Tibial artery (tissue), 4 donors: ENCODE measurements around the gene NR1I2.

Experiments used
- DNase-seq, 2 donors: peaks; one replicate each; pipeline ENCODE4 v3.0.0-alpha.2; 2019
- H3K27ac ChIP-seq, 2 donors: fragments of 200-600 bp; sonication (generic) in 1 of 2; 1 replicate in 1 of 2; 2 replicates in 1 of 2; pipeline ENCODE4 v1.5.1; 2018 to 2019; ENCODE audit warnings: mild to moderate bottlenecking in 1 of 2
- H3K27me3 ChIP-seq, 2 donors: fragments of 200-600 bp; sonication (generic) in 1 of 2; one replicate each; pipeline versions ENCODE4 v1.5.1 to v1.6.0; 2016 to 2019
- H3K36me3 ChIP-seq, 3 donors: fragments of 200-600 bp; sonication (generic) in 2 of 3; one replicate each; pipeline ENCODE4 v1.5.1; 2016 to 2019; ENCODE audit warnings: mild to moderate bottlenecking in 2 of 3
- H3K4me1 ChIP-seq, 4 donors: fragments of 200-600 bp; sonication (generic) in 2 of 4; 1 replicate in 3 of 4; 2 replicates in 1 of 4; pipeline ENCODE4 v1.5.1; 2016 to 2019
- H3K4me3 ChIP-seq, 2 donors: fragments of 200-600 bp; sonication (generic) in 1 of 2; 1 replicate in 1 of 2; 2 replicates in 1 of 2; pipeline ENCODE4 v1.5.1; 2018 to 2019; ENCODE audit warnings: mild to moderate bottlenecking in 2 of 2
- H3K9me3 ChIP-seq, 3 donors: fragments of 200-600 bp; sonication (generic) in 1 of 3; one replicate each; pipeline ENCODE4 v1.5.1; 2016 to 2019
- CTCF ChIP-seq, 2 experiments: fragments of 200-600 bp in 1 of 2; fragments of 450-650 bp in 1 of 2; IDR thresholded peaks; one replicate each; pipeline ENCODE4 v1.5.1; 2017 to 2019; ENCODE audit warnings: antibody characterized with exemption in 2 of 2, mild to moderate bottlenecking in 1 of 2, moderate library complexity in 1 of 2
- intact Hi-C: fragments of 100-400 bp; cut with DNase I; formaldehyde crosslinking; loops from one replicate; pipeline ENCODE4 v1.15.0; 2023; ENCODE audit warnings: low total_unique reads

The NR1I2 gene

GRCh38 chr3:119769394-119770149, 12.3 kb upstream of the NR1I2 start:
- Histone ChIP-seq H3K9me3 (no peaks in the 10 kb centered on the region), H3K4me3 (no peak overlapping the region), H3K36me3 (no peaks in the 10 kb centered on the region), H3K27me3 (no peaks in the 10 kb centered on the region), H3K4me1 (no peaks in the 10 kb centered on the region), H3K27ac (no peak overlapping the region)
- intact Hi-C loops, result no loop called here
- no peak for TF ChIP-seq CTCF (IDR thresholded peaks at IDR 0.05)
- no peak for DNase-seq

- H3K36me3 ChIP-seq, result no peaks in the 10 kb centered on the region
- DNase-seq, result no peak
- H3K9me3 ChIP-seq, result peaks cover 0 to 4% (median 0%) of the 10 kb centered on the region in 3 donors
- H3K27ac ChIP-seq, result no peak overlapping the region
- H3K4me1 ChIP-seq, result no peaks in the 10 kb centered on the region
- no peaks in the 10 kb centered on the region for H3K27me3 ChIP-seq
- no peak overlapping the region for H3K4me3 ChIP-seq
- intact Hi-C loops, result no loop called here
- TF ChIP-seq CTCF (IDR thresholded peaks at IDR 0.05), result no peak
Observed at GRCh38 chr3:119774444-119774843, 7.5 kb upstream of the NR1I2 start.

DNA sequence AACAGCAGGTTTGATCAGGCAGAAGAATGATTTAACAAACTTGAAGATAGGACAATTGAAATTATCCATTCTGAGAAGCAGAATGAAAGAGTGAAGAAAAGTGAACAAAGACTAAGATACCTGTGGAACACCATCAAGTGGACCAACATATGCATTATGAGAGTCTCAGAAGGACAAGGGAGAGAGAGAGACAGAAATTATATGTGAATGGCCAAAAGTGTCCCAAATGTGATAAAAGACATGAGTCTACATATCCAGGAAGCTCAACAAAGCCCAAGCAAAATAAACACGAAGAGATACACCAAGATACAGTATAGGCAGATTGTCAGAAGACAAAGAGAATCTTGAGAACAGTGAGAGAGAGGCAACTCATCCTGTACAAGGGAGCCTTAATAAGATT, 5.6 kb upstream of the NR1I2 start:
- H3K36me3 ChIP-seq, result no peaks in the 10 kb centered on the region
- H3K27me3 ChIP-seq, result no peaks in the 10 kb centered on the region
- H3K4me3 ChIP-seq, result no peak overlapping the region
- H3K27ac ChIP-seq, result no peak overlapping the region
- peaks cover 0 to 4% (median 0%) of the 10 kb centered on the region in 3 donors for H3K9me3 ChIP-seq
- intact Hi-C loops, result no loop called here
- TF ChIP-seq CTCF (IDR thresholded peaks at IDR 0.05), result no peak
- H3K4me1 ChIP-seq, result no peaks in the 10 kb centered on the region
- DNase-seq, result no peak

DNA sequence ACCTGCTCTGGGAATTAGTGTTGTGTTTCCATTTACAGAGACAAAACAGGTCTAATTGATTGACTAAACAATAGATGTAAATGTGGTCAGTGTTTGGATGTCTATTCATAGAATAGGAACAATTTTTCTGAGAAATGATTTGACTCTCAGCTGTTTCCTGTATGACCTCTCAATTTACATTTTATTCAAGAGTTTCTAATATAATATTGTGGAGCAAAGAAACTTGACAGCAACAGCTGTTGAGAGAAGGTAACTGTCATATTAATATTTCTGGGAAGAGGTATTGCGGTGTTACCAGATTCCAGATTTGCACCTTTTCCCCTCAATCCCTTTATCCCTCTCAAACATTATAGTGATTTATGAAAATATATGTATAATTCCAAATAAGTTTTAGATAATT, 3.7 kb upstream of the NR1I2 start:
- intact Hi-C loops, result no loop called here
- no peak for TF ChIP-seq CTCF (IDR thresholded peaks at IDR 0.05)
- Histone ChIP-seq H3K4me3 (no peak overlapping the region), H3K36me3 (no peaks in the 10 kb centered on the region), H3K27ac (no peak overlapping the region), H3K27me3 (no peaks in the 10 kb centered on the region), H3K9me3 (peaks cover 0 to 4% (median 0%) of the 10 kb centered on the region in 3 donors), H3K4me1 (no peaks in the 10 kb centered on the region)
- no peak for DNase-seq

DNA sequence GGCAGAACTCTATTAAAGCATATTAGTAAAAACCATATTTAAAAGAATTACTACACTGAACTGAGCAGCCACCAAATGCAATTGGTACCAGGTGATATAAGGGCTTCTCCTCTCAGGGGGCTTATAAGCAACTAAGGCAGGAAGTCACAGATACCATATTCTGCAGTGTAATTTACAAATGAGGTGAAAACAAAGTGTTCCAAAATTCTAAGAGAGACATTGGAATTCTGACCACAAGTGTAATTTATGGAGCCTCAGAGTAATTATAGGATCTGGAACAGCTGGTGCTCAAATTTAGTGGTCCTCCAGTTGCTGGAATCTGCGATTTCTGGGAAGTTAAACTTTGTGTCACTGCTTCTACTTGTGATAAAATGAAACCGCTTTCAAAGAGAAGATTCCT, 3.1 kb upstream of the NR1I2 start:
- H3K9me3 ChIP-seq, result peaks cover 0 to 4% (median 0%) of the 10 kb centered on the region in 3 donors
- H3K36me3 ChIP-seq, result no peaks in the 10 kb centered on the region
- DNase-seq, result no peak
- intact Hi-C loops, result no loop called here
- no peaks in the 10 kb centered on the region for H3K4me1 ChIP-seq
- H3K27ac ChIP-seq, result no peak overlapping the region
- no peak for TF ChIP-seq CTCF (IDR thresholded peaks at IDR 0.05)
- no peak overlapping the region for H3K4me3 ChIP-seq
- no peaks in the 10 kb centered on the region for H3K27me3 ChIP-seq
